ENCODE measurements around the gene PPP1R36.
"Not testable (repeated sequence)": the region's sequence is repeated elsewhere in the genome, so short reads cannot be mapped to it uniquely, and the experiment has no call there.

The PPP1R36 gene, protein sequence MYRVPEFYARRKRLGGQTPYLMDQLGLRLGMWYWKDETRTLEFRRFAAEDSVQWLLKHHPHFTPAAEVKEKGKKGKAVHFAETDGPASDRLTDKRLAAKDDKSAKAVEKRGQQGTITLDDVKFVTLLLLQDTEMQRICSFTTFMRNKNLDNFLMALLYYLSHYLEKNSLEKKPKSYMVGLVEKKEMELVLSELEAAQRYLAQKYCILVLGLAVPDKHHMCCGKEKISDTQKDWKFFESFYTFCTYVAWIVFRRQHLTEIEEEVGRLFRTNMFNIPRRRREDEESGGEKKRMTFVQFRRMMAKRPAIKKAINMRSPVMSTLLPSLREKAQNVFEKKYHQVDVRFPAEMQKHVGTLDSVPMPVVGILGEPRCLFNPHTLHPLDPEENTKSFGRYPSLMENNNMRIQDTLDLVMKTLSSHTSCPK

DNA sequence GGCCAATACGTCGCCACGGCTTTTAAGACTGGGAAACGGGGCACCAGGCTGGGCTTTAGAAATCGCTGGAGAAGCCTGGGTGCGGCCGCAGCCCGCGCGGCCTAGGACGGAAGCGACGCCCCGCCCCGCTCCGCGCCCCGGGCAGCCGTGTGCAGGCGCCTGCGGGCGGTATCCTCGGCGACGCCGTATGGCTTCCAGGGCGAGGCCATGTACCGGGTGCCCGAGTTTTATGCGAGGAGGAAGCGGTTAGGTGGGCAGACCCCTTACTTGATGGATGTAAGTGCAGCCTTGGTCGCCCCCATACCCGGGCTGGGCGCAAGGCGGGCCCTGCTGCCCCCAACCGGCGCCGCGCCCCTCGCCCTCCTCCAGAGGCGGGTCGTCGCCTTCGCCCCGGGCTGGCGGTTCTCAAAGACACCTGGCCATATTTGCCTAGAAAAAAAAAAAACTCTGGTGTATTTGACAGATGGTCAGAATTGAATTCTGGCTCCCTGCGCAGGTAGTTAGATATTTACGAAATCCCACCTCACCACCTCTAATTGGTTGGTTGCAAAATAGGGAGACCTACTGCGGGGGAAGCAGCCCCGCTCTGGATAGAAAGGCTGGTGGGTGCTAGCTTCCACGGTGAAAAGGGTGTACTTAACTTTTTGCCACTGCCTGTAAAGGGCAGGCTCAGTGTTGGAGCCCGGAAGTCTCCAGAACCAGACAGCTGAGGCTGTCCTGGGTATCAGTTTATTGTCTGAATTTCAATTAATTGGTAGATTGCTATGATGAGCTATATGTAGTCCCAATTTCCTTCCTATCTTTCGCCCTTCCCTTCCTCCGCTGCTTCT is at the start of gene PPP1R36:
PPP1R36 (plus strand) TSS at position 171 of the 830 bp plus-strand sequence; CDS start at position 208, 37 bp downstream.
- DNase-seq = no peak

DNA sequence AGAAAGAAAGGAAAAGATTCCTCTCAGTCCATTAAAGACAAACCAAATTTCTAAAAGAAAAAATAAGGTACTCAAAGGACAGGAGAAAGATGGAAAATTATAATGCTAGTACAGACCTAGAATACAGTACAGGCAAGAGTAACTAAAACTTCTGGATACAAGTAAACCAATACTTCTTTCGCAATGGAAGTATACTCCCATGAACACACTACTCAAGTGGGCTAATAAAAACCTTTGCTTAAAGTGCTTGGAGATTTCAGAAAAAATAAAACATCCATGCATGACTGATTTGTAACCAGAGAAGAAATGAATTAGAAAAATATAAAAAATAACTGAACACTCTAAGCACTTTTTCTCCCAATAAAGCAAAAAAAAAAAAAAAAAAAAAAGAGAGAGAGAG is 49.7 kb upstream of the PPP1R36 start:
- no peak for DNase-seq

DNA sequence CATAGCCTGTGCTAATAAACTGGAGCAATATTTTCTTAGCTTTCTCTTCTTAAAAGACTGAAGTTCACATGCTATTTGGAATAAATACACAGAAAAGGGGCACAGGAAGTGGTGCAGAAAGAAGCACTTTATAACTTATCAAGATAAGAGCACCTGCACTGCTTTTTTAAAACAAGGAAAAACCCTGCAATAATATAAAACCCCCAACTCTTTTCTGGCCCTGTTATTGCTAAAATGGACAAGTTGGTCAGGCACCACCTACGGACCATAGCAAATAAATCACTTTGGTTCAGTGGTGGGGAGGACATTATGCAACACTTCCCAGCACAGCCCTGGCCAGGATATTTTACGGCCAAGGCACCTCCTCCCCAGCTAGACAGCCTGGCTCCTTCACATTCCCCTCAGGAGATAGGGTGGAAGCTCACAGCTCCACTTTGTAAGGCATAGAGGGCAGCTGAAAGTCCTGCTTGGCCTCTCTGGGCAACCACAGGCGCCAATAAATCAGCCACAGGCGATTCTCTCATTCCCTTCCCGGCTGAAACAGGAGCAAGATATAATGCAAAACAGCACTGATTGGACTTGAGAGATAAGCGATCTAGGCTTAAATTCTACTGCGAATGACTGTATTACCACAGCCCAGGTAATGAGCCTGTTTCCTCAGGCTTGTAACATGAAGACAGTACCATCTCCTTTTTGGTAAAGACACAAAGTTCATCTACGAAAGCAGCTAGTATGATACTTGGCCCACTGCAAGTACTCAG is 48.2 kb upstream of the PPP1R36 start:
- peak; percentile 97 for DNase-seq

DNA sequence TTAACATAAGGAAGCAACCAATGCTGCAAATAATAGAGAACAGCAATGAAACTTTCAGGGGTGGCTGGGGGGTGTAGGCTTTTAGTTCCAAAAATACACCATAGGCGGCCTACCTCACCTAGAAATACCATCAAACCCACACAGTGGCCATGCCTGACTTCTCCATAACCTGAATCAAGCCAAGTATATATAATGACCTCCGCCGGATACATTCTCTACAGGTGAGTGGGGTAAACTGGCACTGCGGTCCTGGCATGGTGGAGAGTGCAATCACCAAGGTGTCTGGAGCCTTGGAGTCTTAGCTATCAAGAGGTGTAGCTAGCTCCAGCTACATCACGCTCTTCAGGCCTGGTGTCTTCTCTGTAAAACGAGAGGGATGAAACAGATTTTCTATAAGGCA is 47.3 kb upstream of the PPP1R36 start:
- no peak for DNase-seq

DNA sequence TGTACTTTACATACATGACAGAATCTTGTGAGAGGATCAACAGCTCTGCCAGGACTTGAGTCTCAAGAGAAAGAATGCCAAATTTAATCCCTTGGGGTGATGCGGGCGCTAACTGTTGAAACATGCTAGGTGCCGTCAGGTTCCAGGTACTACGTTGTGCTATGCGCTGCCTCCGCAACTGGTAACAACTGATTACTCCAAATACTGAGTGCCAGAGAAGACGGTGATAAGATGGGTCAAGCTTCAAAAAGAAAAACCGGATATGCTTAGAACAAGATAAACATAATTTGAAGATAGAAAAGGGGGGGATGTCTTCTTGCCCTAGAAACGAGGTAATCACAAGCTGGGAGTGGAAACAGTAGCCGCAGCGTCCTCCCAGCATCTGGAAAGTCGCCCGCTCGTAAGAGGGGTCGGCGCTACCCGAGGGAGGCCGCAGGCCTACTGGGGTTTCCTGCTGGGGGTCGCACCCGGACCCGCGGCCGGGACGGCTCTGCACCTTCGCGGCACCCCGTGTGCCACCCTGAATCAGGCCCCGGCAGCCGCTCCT is 46.8 kb upstream of the PPP1R36 start:
- peak; percentile 71 for DNase-seq

DNA sequence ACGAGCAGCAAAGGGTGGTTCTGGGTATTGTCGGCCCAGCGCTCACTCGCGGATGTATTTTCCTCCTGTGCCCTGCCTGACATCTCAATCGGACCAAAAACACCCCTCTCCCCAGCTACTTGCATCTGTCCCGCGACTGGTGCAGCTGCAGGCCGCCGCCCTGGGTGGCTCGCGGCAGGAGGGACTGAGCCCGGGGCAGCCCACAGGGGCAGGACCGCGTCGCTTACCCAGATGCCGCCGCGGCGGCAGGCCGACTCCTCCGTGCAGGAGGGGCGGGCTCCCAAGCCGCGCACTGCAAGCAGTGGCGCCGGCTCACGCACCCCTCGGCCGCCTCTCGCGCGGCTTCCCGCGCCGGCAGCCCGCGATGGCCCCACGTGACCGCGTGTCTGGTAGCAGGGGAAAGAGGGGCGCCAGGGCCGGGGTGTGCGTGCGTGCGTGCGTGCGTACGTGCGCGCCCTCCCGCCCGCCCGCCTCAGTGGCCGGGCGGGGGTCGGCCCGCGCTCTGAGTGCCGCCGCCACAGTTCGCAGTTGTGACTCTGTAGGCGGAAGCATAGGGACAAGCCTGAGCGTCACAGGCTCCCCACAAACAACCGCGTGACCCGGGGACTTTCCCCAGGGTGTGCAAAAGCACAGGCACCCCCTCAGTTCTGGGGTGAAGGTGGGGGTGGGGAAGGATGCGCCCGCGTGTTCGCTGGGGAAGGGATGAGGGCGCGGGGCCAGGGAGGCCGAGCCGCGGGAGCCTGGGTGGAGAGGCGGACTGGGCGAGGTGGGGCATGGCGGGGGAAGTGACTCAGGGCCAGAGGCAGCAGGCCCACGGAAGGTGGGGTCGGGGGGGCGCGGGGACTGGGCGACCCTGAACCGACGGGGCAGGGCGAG is 46.1 kb upstream of the PPP1R36 start, which contains the start of gene ZBTB25:
ZBTB25 (minus strand) TSS at position 405 of the 876 bp plus-strand sequence. CDS start 13,305 bp downstream, outside the sequence.
- peak; percentile 99 for DNase-seq

DNA sequence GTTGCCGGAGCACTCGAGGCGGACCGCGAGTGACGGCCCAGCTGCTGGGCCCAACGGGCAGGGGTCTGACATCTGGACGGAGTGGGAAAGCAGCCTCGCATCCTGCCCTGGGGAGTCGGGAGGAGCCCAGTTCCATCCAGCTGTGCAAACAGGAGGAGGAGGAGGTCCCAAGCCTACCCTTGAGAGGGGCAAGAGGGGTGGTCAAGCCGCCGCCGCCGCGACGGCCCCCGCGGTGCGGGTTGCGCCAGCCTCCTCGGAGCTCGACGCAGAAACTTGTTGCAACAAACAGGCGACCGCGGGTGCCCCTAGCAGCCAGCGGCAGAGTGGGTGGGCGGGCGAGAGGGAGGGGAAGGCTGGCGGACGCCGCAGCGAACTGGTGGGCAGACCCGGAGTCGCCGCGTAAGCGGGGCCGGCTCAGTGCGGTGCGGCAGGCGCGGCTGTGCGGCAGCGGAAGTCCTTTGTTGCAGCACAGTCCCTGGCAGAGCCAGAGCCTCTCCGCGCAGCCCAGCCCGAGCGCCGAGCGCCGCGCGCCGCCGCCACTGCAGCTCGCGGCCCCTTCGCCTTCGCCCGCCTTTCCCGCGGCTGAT is 45.4 kb upstream of the PPP1R36 start, which contains the start of gene ZBTB1:
ZBTB1 (plus strand) TSS at position 461 of the 587 bp plus-strand sequence. CDS start 16,735 bp downstream, outside the sequence.
- peak; percentile 71 for DNase-seq

DNA sequence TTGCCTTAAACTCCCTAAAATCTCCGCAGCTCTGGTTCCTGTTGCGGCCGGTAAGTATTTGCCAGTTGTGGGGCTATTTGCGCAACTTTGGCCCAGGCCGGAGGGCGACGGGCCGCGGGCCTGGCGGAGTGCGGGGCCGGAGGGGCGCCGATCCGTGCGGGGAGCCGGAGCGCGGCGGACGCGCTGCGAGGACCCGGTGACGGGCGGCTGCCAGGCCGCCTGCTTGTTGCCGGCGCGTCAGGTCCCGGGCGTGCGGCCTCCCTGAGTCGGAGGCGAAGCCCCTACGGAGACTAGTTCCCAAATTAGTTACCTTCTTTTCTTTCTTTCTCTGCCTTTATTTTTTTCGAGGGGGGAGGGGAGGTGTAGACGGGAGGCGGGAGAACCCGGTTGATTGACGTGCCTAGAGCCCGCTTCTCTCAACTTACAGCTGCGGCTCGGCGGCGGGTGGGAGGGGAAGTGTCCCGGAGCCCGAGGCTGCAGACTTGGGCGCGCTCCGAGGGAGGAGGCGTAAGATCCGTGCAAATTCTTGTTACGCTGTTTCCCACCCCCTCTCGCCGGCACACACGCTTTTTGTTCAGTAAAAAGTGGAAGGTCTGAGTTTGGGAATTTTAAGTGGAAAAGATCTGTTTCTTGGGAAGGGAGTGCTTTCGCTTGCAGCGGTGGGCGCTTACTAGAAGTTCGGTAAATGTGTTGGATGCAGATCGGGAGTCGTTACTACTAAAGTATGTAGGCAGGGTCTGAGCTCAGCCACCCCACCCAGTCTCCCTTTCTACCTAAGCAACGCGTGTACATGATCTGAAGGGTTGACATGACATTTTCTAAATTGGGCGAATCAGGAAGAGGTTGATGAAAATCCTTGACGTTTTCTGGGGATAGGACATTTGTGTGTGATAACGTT is 44.6 kb upstream of the PPP1R36 start:
- DNase-seq = peak; percentile 84

DNA sequence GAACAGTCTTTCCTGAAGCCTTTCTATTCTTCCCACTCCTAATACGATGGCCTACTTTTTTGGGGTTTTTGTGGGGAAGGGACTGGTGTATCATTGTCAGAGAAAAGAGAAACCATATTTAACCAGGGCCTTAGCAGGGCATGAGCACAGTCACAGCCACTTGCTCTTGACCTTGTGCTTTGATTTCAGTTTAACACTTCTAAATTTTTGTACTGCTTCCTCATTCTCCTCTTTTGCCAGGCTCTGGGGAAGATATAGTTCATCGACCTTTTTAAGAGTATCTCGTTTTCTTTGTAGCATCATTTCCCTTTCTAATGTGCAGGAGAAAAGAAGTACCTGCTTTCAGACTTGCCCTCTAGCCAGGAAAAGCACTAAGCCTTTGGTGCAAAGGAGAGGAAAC is 43.0 kb upstream of the PPP1R36 start:
- no peak for DNase-seq

DNA sequence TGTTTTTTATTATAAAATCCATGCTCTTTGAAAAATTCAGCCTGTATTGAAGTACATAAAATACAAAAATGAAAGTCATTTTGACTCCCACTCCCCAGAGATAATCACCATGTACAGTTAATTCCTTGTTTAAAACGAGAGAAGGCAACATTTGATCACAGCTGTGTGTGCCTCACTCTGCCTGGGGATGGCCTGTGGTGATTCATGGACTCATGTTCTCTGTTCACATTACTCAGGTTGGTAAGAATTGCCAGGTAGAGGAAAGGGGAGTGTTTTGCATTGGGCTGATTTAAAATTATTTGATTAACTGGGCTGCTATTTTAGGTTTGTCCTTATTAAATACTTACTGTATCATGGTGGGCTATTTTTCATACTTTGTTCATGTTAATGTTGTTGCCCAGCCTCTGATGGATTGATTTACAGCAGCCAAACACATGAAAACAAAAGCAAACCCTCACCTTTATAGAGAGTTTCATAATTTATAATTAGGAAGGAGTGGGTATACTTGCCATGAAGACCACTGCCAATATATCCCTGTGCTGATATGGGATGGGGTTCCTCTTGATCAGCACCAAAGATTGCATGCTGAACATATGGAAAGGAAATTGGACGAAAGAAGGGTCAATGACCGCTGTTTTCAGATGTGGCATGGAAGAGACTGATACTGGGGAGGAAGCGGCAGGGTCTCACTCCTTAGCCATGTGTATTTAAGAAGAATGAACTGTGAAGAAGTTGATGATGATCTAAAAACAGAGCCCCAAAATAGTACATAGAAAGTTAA is 42.2 kb upstream of the PPP1R36 start:
- DNase-seq = peak; percentile 26

DNA sequence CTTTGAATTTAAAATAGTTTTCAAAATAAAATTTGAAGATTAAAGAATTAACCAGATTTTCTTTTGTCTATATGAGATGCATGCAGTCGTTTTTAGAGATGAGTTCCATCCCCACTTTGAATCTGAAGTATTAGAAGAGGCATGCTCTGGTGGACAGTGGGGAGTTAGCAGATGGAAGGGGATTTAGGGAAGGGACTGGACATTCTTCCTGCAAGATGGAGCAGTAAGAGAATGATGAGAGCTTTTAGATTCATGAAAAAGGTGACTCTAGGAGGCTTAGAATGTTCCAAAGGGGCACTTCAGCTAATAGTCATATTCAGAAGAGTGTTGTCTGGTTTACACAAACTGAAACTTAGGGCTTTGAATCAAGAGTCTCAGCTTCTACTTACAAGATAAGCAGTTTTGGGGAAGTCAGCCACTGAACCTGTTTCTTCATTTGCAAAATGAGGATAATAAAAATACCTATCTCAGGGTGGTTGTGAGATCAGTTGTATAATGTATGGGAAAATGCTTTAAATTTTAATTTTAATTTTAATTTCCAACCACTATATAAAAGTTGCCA is 41.5 kb upstream of the PPP1R36 start:
- DNase-seq = no peak

DNA sequence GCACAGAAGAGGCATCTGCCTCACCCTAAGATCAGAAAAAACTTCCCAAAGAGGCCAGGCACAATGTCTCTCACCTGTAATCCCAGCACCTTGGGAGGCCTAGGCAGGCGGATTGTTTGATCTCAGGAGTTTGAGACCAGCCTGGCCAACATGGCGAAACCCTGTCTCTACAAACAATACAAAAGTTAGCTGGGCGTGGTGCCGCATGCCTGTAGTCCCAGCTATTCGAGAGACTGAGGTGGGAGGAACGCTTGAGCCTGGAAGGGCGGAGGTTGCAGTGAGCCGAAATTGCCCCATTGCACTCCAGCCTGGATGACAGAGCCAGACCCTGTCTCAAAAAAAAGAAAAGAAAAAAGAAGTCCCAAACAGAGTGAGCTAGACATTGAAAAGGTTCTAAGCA is 40.7 kb upstream of the PPP1R36 start:
- DNase-seq = no peak

DNA sequence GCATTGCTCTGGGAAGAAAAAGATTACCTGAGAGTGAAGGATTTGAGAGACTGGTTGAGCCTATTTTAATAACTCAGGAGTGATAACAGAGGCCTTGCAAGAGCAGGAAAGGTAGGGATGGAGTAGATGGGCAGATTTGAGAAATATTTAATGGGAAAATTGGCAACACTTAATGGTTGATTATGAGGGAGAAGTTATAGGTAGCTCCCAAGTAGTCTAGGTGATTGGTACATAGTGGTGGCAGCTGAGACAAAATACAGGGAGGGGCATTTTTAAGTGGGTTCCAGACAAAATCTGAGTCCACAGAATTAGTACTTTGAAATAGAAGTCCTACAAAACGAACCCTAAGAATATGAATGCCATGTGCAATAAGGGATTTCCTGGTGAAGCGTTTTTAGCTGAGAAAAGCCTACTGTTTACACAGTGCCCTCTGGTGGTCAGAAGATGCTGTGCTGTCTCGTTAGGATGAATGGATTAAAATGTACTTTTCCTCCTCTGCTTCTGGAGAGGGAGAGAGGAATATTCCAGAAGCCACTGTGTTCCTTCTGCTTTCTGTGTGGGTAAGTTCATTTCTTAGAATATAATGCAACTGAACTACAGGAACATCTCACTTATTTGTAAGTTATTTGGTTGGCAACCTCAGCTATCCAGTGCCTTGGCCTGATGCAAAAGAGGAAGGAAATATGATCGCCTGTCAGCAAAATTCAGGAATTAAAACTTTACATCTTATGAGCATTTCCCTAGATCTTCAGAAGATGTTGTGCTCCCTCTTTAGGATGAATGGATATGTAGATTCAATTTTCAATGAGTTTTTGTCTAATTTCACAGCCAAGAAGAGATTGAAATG is 38.7 kb upstream of the PPP1R36 start:
- peak; percentile 50 for DNase-seq

DNA sequence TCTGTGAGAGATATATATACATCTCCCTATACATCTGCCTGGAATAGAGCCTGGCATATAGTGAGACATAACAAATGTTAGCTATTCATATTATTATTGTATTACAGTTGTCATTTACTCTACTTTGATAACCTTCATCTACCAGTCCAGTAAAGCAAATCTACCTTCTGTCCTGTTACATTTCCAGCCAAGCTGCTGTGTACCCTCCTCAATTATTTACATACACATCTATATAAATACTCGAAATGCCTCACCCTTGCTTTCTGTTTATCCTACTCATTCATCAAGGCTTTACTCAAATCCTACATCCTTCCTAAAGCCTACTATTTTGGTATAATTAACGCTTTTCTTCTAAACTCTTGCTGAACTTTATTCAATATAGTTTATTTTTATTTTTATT is 36.5 kb upstream of the PPP1R36 start:
- DNase-seq = no peak

DNA sequence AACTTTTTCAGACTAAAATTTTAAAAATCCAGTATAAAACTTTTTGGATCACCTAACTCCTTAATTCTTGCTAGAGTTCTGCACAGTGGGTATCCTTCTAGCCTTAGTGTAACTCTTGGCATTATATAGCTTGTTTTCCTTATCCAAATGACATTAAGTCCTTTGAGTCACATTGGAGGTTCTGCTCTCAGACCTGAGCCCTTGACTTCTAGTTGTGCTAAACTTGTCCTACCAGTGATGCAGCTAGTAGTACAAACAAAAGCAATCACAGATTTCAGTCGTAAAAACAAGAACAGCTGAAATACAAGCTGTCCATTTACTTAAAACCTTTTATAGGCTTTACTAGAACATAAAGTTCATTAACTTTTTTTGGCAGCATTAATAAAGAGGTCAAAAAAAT is 34.7 kb upstream of the PPP1R36 start:
- DNase-seq = no peak

DNA sequence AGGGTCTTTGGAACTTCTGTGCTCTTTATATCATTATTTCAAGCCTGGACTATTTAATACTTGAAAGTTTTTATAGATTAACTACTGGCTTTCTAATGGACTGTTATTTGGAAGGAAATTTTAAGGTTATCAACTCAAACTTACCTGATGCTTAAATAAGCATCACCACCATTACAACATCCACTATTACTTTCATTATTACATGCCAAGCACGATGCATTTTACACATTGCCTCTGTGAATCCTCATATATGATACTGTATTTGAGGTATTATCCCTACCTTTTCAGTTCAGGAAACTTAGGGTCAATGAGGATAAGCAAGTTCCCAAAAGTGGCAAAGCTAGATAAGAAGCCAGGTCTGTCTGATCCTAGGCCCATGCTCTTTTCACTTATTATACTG is 32.8 kb upstream of the PPP1R36 start:
- DNase-seq = no peak

DNA sequence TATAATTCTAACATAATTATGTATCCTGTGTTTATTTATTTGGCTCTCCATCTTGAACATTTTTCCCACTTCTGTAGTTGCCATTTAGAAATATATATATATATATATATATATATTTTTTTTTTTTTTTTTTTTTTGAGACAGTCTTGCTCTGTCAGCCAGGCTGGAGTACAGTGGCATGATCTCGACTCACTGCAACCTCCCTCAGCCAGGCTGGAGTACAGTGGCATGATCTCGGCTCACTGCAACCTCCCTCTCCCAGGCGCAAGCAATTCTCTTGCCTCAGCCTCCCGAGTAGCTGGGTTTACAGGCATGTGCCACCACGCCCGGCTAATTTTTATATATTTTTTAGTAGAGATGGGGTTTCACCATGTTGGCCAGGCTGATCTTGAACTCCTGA is 32.1 kb upstream of the PPP1R36 start:
- not testable (repeated sequence) for DNase-seq

DNA sequence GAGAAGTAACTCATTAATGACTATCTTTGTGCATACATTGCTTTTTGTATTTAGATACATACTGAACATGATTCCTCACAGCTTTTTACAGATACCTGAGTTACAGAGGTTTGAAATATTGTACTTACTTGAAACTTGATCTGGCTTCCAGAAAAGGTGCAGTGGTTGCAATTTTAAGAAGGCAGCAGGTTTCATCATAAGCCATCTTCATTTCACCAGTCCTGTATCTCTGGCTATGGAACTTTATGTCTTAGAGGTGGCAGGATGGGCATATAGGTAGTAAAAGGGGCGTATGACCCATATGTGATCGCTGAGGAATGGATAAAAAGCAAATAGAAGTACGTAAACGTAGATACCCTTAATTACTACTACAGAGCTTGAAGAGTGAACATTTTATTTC is 31.5 kb upstream of the PPP1R36 start:
- no peak for DNase-seq
